Body of pancreas (tissue), 4 donors: ENCODE results near the gene RUVBL2.

Experiments
- CTCF ChIP-seq, 7 experiments: fragments of 450-650 bp in 4 of 7; fragments of 200-600 bp in 3 of 7; sonication (generic) in 3 of 7; IDR thresholded peaks; one replicate each; pipeline ENCODE4 v1.5.1; 2016 to 2019; ENCODE audit warnings: antibody characterized with exemption in 7 of 7
- POLR2A ChIP-seq, 3 donors: fragments of 450-650 bp; IDR thresholded peaks; one replicate each; pipeline ENCODE4 v1.6.1; 2016; ENCODE audit warnings: antibody characterized with exemption in 3 of 3, mild to moderate bottlenecking in 2 of 3

GRCh38 chr19:48945817-48946216, 47.9 kb upstream of the RUVBL2 start:
- TF ChIP-seq CTCF (IDR thresholded peaks at IDR 0.05) (no peak), POLR2A (IDR thresholded peaks at IDR 0.05) (no peak)
